Osteoblast (primary cell): ENCODE measurements around the gene CMTM8. TPM values are rescaled to one million over a fixed set of nuclear protein-coding genes. Genes with fewer than 3 reads are reported as not detected.

Experiments used
- DNase-seq: peaks from one replicate; pipeline ENCODE4 v3.0.0; 2011; ENCODE audit warnings: low spot score, mixed read lengths; ENCODE audit not compliant: insufficient read length; ENCODE audit errors: missing footprints
- H2AFZ ChIP-seq: 2 replicates; pipeline ENCODE4 v1.6.0; 2011; ENCODE audit warnings: mild to moderate bottlenecking, low read length
- H3K27ac ChIP-seq: 2 replicates; pipeline ENCODE4 v1.5.1; 2011; ENCODE audit warnings: mild to moderate bottlenecking, low read depth, low read length, moderate library complexity
- H3K27me3 ChIP-seq: 2 replicates; pipeline ENCODE4 v1.6.0; 2012; ENCODE audit warnings: mild to moderate bottlenecking, control low read depth, inconsistent platforms, low read length, moderate library complexity; ENCODE audit not compliant: insufficient read depth
- H3K36me3 ChIP-seq: 2 replicates; pipeline ENCODE4 v1.5.1; 2011; ENCODE audit warnings: mild to moderate bottlenecking, low read length, control low read depth, moderate library complexity; ENCODE audit not compliant: insufficient read depth
- H3K4me1 ChIP-seq: 2 replicates; pipeline ENCODE4 v1.5.1; 2011; ENCODE audit warnings: mild to moderate bottlenecking, low read length, control low read depth, moderate library complexity; ENCODE audit not compliant: insufficient read depth
- H3K4me2 ChIP-seq: 2 replicates; pipeline ENCODE4 v1.6.0; 2011; ENCODE audit warnings: mild to moderate bottlenecking, low read length; ENCODE audit not compliant: insufficient read depth
- H3K4me3 ChIP-seq: fragments of 200-600 bp; sonication (generic); 3 replicates; pipeline ENCODE4 v1.5.1; 2012; ENCODE audit warnings: mild to moderate bottlenecking, low read length, inconsistent platforms; ENCODE audit not compliant: insufficient read depth
- H3K79me2 ChIP-seq: 2 replicates; pipeline ENCODE4 v1.6.0; 2012; ENCODE audit warnings: mild to moderate bottlenecking, low read length, control low read depth, inconsistent platforms; ENCODE audit not compliant: insufficient read depth
- H3K9me3 ChIP-seq: 2 replicates; pipeline ENCODE4 v1.5.1; 2011; ENCODE audit warnings: low read depth, low read length, control low read depth
- H4K20me1 ChIP-seq: 2 replicates; pipeline ENCODE4 v1.6.0; 2012; ENCODE audit warnings: mild to moderate bottlenecking, low read length, control low read depth; ENCODE audit not compliant: insufficient read depth
- total RNA-seq: library from RNA; depleted of rRNA; stranded (reverse); fragments of >200 nt; gene quantifications from 2 replicates; pipeline ENCODE4 v1.2.3, GENCODE V29; 2012
- TF ChIP-seq, protein P1 (sequence below): IDR thresholded peaks from 2 replicates; pipeline ENCODE4 v1.5.1; 2011; ENCODE audit warnings: mild to moderate bottlenecking, low read depth, low read length, moderate library complexity; ENCODE audit errors: extremely low read depth

CMTM8 gene
- total RNA-seq, 1 donor = 1.4 TPM

DNA sequence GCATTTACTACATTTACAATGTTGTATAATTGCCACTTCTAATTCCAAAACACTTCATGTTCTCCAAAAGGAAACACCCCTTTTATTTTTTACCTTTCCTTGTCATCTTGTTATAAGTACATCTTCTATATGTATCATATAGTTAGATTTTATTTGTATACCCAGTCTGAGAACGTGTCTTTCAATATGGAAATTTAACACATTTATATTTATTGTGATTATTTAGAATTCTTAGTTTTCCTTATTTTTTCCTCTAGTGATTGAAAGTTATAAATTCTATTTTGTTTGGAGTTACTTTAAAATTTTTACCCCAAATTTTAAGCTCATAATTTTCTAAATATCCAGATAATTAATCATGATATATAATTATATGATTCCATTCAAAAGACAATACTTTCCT, 15.8 kb downstream of the CMTM8 start:
- Histone ChIP-seq H3K27me3 (no peaks in the 10 kb centered on the region), H4K20me1 (no peaks in the 10 kb centered on the region)
- TF ChIP-seq, protein P1, sequence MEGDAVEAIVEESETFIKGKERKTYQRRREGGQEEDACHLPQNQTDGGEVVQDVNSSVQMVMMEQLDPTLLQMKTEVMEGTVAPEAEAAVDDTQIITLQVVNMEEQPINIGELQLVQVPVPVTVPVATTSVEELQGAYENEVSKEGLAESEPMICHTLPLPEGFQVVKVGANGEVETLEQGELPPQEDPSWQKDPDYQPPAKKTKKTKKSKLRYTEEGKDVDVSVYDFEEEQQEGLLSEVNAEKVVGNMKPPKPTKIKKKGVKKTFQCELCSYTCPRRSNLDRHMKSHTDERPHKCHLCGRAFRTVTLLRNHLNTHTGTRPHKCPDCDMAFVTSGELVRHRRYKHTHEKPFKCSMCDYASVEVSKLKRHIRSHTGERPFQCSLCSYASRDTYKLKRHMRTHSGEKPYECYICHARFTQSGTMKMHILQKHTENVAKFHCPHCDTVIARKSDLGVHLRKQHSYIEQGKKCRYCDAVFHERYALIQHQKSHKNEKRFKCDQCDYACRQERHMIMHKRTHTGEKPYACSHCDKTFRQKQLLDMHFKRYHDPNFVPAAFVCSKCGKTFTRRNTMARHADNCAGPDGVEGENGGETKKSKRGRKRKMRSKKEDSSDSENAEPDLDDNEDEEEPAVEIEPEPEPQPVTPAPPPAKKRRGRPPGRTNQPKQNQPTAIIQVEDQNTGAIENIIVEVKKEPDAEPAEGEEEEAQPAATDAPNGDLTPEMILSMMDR = no peak

DNA sequence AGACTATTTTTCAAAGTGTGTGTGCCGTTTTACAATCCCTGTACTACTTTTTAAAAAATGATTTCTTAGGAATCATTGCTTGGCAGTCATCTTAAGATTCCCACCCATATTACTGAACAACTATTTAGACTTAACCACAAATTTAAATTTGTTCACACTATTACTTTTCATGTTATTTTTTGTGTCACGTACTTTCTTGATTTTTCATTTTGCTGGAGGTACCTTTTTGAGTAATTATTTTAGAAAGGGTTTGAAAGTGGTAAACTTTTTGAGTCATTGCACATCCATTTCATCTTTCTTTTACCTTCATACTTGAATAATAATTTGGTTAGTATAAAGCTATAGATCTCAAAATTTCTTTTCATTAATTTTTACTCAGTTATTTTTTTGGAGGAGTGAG, 16.9 kb downstream of the CMTM8 start:
- no peaks in the 10 kb centered on the region for H3K9me3 ChIP-seq
- TF ChIP-seq, protein P1 = no peak
- H3K79me2 ChIP-seq = no peaks in the 10 kb centered on the region
- no peak overlapping the region for H3K27ac ChIP-seq
- H3K27me3 ChIP-seq = no peaks in the 10 kb centered on the region
- H3K4me2 ChIP-seq = no peak overlapping the region
- no peaks in the 10 kb centered on the region for H3K36me3 ChIP-seq
- no peak overlapping the region for H2AFZ ChIP-seq
- H3K4me1 ChIP-seq = no peaks in the 10 kb centered on the region
- no peaks in the 10 kb centered on the region for H4K20me1 ChIP-seq
- no peak overlapping the region for H3K4me3 ChIP-seq
- DNase-seq = no peak

More for the DNA sequence above, 15.8 kb downstream of the CMTM8 start:
- Histone ChIP-seq H3K4me3 (no peak overlapping the region), H3K36me3 (no peaks in the 10 kb centered on the region), H3K27ac (no peak overlapping the region), H3K4me2 (no peak overlapping the region), H3K9me3 (no peaks in the 10 kb centered on the region), H3K79me2 (no peaks in the 10 kb centered on the region), H2AFZ (no peak overlapping the region), H3K4me1 (peaks cover 8% of the 10 kb centered on the region)
- no peak for DNase-seq

DNA sequence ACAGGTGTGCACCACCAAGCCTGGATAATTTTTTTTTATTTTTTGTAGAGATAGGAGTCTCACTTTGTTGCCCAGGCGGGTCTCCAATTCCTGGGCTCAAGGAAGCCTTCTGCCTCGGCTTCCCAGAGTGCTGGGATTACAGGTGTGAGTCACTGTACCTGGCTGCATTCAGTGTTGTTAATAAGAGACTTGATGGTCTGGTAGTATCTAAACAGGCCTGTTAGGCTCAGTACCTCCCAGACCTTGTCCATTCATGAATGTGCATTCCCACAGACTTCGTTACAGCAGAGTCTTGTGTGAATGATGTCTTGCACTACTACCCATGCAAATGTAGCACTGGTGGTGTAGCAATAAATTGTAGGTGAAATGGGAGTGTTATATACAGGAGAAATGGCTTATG, 17.7 kb downstream of the CMTM8 start:
- Histone ChIP-seq H3K27ac (no peak overlapping the region), H3K9me3 (no peaks in the 10 kb centered on the region), H4K20me1 (no peaks in the 10 kb centered on the region), H3K4me1 (no peaks in the 10 kb centered on the region), H3K79me2 (no peaks in the 10 kb centered on the region), H3K36me3 (no peaks in the 10 kb centered on the region), H3K4me3 (no peak overlapping the region), H3K4me2 (no peak overlapping the region), H2AFZ (no peak overlapping the region), H3K27me3 (no peaks in the 10 kb centered on the region)
- DNase-seq = no peak
- TF ChIP-seq, protein P1 = no peak

DNA sequence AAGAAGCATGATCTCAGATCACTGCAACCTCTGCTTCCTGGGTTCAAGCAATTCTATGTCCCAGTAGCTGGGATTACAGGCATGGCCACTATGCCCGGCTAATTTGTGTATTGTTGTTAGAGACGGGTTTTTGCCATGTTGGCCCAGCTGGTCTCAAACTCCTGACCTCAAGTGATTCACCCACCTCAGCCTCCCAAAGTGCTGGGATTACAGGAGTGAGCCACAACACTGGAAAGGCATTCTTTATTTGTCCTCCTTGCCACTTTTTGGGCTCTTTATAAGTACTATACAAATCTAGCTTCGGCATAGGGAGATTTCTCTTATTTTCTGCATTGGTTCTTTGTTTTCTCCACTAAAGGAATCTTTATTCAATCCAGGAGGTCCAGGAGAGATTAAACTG, 18.6 kb downstream of the CMTM8 start:
- no peaks in the 10 kb centered on the region for H4K20me1 ChIP-seq
- no peak overlapping the region for H3K4me2 ChIP-seq
- H3K4me3 ChIP-seq = no peak overlapping the region
- no peaks in the 10 kb centered on the region for H3K9me3 ChIP-seq
- H3K36me3 ChIP-seq = no peaks in the 10 kb centered on the region
- H3K27me3 ChIP-seq = no peaks in the 10 kb centered on the region
- no peaks in the 10 kb centered on the region for H3K4me1 ChIP-seq
- no peaks in the 10 kb centered on the region for H3K79me2 ChIP-seq
- no peak overlapping the region for H3K27ac ChIP-seq
- TF ChIP-seq, protein P1 = no peak
- DNase-seq = peak; percentile 84
- H2AFZ ChIP-seq = no peak overlapping the region
